CD1c-positive myeloid dendritic cell (primary cell): ENCODE results near the gene DENND4C.
"Not testable (repeated sequence)": the region's sequence is repeated elsewhere in the genome, so short reads cannot be mapped to it uniquely, and the experiment has no call there.

Experiments used
- DNase-seq: peaks from one replicate; pipeline ENCODE4 v3.0.0-alpha.2; 2016; ENCODE audit errors: extremely low spot score

DENND4C gene

DNA sequence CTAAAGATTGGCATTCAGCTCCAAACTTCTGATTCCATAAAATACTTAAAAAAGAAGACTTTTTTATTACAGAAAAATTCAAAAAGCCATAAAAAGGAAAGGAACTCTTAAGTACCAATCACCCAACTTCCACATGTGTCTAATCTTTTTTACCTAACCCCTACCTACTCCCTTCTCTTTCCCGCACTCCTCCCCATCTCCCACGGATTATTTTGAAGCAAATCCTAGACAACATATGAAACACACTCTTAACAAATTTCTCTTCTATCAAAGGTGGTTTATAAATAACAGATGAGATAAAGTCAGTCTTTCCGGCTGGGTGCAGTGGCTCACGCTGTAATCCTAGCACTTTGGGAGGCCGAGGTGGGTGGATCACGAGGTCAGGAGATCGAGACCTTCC, 5.9 kb upstream of the DENND4C start:
- no peak for DNase-seq

DNA sequence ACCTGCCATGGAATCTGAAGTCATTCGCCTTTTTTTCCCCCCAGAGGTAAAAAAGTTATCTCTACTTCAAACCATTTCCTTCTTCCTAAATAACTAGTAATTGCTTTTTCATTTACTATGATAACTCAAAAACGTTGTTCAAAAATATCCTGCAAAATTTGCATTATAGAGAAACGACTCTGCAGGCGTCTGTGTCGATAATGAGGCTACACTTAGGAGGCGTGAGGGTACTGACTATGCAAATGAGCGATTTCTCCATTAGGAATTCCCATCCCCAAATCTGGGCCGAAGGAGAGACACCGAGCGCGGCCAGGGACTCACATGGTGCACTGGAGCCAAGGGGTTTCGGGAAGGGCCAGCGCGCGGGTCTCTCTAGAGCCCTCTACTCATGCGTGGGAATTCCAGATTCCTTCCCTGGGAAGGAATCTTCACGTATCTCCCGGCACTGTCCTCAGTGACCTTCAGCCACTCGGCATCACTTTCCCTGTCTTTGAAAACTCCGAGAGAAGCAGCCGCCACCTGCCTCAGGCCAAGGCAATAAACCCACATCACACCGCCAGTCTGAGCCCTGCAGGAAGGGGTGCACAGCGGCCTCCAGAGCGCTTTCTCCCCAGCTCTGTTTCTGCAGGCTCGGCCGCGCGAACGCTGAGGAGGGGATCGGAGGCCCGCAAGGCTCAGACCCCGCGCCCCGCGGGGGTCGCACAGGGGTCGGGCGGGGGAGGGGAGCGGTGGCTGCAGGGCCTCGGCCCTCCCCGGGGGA, 718 bp upstream of the DENND4C start:
- no peak for DNase-seq

DNA sequence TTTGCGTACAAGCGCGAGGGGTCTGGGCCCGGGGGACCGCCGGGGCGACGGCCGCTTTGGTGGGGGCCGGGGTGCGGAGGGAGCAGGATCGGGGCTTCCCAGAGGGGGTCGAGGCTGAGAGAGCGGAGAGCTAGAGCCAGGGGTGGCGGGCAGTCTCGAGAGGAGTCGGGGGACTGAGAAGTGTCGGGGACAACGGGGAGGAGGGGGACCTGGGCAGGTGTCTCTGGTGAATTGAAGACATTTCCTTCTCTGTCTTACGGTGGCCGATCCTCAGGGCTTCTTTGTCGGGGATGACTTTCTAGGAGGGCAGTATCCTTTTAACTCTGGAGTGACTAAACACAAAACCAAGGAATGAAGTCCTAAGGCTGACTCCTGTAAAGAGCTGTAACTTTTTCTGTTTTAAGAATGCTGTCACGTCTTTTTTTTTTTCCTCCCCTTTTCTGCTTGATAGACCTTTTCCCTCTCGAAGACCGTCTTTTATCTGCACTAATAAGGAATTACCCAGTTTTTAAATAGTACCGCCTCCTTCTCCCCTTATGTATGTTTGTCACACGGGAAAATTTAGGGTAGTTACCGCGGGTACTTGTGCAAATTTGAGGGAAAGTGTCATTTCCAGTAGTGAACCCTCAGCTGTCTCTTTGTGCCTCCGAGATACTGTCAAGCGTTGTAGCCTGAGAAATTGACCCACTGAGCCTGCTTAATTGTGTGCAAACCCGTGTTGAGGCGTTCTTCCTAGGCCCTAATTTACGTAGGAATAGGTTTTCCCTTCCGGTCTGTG, 822 bp downstream of the DENND4C start:
- peak; percentile 49 for DNase-seq

DNA sequence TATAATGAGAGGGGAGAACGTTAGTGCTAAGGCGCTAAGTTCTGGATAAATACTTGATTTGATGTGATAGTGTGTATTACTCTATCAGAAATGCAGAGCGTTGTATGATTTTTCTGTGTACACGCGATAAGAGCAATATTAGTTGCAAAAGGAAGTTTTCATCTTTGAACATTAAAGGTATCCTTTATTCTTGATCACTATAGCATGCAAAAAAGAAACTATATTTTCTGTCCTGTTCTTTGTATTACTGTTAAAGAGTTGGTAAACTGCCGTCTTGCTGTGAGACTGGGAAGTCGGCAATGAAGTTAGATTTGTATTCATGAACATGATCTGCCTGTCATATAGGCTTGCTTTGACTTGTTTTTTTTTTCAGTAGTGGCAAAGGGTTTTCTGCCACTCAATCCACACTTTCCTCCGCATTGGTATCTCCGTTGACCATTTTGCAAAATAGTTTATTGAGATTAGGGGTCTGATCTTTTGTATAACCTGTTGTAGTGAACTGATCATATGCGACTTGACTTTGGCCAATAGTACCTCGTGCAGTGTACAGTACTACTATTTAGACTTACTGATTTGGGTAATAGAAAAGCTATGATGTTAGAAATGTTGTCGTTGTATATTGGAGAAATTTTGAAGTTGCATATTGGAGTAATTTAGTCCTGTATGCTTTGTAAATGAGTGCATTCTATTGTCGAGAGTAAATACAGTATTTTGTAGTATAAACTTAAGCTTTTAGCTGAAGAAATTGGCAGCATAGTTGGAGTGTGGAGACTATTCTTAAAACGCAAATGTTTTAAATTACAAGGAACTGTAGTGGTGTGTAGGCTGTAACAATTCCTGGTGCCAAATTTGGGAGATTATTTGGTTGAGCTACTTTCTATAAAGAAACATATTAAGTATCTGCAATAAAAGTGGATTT, 1.7 kb downstream of the DENND4C start:
- DNase-seq, result no peak

DNA sequence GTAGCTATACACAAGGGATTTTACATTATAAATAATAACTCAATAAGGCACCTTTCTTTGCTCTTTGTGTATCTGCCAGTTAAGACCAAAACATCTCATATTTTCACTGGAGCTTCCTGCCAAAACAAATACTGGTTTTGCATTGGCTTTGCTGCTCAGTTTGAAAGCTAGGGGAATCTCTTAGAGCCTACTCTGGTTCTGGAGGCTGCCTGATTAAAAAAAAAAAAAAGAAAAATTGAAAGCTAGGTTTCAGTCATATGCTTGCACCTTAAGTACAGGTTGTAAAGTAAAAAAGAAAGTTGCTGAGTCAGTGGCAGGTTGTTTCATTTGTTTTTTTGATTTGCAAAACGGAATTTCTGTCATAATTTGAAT, 2.3 kb downstream of the DENND4C start:
- DNase-seq, result no peak

DNA sequence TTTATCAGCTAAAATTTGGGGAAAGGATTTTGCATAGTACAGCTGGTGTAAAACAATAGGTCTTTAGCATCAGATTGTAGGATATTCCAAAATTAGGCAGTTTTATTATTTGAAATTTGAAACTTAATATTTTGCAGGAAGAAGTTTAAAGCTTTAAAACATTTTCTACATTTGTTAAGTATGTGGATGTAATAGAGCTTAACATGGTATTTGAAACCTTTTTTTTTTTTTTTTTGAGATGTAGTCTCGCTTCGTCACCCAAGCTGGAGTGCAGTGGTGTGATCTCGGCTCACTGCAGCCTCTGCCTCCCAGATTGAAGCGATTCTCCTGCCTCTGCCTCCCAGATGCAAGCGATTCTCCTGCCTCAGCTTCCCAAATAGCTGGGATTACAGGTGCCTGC, 2.9 kb downstream of the DENND4C start:
- no peak for DNase-seq

DNA sequence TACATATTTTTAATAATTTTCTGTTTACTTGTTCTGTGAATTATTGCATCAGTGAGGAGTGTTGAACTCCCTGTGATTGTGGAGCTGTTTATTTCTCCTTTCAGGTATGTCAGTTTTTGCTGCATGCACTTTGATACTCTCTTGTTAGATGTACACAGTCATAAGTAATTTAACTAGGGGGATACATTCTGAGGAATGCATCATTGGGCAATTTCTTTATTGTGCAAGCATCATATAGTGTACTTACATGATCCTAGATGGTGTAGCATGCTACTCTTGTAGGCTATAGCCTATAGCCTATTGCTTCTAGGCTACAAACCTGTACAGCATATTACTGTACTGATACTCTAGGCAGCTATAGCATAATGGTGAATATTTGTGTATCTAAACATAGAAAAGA, 9.5 kb downstream of the DENND4C start:
- no peak for DNase-seq

DNA sequence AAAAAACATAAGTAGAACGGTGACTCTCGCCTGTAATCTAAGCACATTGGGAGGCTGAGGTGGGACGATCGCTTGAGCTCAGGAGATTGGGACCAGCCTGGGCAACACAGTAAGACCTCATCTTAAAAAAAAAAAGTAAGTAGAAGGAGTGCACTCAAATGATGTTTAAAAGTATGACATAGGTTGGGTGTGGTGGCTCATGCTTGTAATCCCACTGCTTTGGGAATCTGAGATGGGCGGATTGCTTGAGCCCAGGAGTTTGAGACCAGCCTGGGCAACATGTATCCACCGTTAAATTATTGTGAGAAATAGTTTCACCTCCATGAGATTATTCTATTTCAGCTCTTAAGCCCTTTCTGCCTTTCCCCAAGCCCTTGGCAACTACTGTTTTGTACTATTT, 11.2 kb downstream of the DENND4C start:
- no peak for DNase-seq

DNA sequence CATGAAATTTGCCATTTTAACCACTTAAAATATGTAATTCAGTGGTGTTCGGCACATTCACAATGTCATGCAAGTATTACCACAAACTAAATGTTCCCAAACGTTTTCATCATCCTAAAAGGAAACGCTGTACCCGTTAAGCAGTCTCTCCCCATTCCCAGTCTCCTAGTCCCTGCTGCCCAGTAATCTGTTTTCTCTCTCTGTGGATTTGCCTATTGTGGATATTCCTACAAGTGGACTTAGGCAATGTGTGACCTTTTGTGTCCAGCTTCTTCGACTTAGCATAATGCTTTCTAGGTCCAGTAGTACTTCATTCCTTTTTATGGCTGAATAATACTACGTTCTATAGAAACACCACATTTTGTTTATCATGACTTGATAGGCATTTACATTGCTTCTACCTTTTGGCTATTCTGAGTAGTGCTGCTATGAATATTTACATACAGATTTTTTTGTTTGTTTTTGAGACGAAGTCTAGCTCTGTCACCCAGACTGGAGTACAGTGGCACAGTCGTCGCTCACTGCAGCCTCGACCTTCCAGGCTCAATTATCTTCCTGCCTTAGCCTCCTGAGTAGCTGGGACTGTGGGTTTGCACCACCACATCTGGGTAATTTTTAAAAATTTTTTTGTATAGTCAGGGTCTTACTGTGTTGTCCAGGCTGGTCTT, 13.0 kb downstream of the DENND4C start:
- DNase-seq, result no peak

DNA sequence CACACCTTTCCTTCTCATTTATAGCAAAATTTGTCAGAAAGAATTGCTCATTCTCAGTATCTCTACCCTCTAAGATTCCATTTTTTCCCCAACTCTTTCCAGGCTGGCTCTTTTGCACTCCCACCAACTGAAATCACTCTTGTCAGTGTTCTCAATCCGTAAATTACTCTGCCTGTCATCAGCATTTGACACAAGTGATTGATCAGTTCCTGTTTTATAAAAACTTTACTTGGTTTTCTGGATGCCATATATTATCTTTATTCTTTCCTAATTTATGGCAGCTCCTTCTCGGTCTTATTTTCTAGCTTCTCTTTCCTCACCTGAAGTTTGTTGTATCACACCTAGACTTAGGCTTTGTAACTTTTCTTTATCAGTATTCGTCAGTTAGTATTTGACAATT, 16.4 kb downstream of the DENND4C start:
- DNase-seq, result no peak

DNA sequence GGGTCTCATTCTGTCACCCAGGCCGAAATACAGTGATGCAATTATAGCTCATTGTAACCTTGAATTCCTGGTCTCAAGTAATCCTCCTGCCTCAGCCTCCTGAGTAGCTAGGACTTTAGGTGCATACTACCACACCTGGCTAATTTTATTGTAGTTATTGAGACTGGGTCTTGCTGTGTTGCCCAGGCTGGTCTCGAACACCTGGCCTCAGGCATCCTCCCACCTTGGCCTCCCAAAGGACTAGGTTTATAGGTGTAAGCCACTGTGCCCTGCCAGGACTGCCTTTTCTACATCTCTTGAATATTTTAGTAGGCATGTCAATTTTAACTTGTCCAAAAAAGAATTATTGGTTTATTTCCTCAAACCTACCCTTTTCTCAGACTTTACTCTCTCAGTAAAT, 16.9 kb downstream of the DENND4C start:
- no peak for DNase-seq

DNA sequence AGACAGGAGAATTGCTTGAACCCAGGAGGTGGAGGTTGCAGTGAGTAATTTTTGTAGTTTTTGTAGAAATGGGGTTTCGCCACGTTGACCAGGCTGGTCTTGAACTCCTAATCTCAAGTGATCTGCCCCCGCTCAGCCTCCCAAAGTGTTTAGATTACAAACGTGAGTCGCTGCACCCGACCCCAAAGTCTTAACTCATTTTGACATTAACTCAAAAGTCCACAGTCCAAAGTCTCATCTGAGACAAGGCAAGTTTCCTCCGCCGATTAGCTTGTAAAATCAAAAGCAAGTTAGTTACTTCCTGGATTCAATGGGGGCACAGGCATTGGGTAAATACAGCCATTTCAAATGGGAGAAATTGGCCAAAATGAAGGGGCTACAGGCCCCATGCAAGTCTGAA, 19.9 kb downstream of the DENND4C start:
- DNase-seq, result not testable (repeated sequence)

DNA sequence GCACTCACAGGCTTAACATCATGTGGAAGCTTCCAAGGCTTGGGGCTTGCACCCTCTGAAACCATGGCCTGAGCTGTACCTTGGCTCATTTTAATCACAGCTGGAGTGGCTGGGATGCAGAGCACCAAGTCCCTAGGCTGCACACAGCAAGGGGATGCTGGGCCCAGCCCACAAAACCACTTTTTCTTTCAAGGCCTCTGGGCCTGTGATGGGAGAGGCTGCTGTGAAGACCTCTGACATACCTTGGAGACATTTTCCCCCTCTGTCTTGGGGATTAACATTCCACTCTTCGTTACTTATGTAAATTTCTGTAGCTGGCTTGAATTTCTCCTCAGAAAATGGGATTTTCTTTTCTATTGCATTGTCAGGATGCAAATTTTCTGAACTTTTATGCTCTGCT, 20.7 kb downstream of the DENND4C start:
- not testable (repeated sequence) for DNase-seq

DNA sequence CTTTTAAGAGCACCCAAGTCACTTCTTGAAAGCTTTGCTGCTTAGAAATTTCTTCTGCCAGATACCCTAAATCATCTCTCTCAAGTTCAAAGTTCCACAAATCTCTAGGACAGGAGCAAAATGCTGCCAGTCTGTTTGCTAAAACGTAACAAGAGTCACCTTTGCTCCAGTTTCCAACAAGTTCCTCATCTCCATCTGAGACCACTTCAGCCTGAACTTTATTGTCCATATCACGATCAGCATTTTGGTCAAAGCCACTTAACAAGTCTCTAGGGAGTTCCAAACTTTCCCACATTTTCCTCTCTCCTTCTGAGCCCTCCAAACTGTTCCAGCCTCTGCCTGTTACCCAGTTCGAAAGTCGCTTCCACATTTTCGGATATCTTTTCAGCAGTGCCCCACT, 21.1 kb downstream of the DENND4C start:
- not testable (repeated sequence) for DNase-seq

DNA sequence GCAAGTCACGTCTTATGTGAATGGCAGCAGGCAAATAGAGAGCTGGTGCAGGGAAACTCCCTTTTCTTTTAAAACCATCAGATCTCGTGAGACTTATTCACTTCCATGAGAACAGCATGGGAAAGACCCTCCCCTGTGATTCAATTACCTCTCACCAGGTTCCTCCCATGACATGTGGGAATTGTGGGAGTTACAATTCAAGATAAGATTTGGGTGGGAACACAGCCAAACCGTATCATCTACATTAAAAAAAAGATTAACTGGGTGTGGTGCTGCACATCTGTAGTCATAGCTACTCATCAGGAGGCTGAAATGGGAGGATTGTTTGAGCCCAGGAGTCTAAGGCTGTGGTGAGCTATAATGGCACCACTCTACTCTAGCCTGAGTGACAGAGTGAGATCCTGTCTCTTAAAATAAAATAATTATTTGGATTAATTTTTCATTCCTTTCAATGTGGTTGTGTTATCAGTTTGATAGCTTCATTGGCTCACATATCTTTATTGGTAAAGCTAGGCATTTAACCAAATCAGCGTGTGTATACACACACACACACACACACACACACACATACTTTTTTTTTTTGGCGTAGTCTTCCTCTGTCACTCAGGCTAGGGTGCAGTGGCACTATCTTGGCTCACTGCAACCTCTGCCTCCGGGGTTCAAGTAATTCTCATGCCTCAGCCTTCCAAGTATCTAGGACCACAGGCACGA, 21.8 kb downstream of the DENND4C start:
- DNase-seq, result no peak

DNA sequence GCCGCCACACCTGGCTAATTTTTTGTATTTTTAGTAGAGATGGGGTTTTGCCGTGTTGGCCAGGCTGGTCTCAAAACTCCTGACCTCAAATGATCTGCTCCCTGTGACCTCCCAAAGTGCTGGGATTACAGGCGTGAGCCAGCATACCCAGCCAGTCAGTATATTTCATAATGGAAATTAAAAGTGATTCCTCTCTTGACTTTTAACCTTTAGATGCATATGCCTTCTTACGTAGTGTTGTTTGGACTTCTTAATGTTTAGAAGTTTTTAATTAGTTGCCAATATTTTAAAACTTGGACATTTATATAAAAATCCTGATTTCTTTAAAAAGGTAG, 22.4 kb downstream of the DENND4C start:
- DNase-seq, result no peak

DNA sequence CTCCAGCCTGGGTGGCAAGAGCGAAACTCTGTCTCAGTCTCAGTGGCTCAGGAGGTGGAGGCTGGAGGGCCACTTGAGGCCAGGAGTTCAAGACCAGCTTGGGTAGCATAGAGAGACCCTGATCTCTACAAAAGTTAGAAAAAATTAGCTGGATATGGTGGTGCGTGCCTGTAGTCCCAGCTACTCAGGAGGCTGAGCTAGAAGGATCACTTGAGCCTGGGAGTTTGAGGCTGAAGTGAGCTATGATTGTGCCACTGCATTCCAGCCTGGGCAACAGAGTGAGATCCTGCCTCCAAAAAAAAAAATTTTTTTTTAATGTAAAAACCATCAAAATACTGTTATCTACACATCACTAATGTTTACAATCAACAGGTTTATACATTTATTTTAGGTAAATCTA, 24.6 kb downstream of the DENND4C start:
- no peak for DNase-seq

DNA sequence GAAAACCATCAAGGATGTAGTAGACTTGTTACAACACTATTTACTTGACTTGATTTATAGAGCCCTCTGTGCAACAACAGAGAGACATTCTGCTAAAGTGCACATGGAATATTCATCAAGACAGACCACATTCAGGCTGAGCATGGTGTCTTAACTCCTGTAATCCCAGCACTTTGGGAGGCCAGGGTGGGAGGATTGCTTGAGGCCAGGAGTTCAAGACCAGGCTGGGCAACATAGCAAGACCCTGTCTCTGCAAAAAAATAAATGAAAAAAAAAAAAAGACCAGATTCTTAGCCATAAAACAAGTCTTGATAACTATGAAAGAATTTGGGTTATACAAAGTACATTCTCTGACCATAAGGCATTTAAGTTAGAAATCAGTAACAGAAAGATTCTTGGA, 25.3 kb downstream of the DENND4C start:
- DNase-seq, result no peak

DNA sequence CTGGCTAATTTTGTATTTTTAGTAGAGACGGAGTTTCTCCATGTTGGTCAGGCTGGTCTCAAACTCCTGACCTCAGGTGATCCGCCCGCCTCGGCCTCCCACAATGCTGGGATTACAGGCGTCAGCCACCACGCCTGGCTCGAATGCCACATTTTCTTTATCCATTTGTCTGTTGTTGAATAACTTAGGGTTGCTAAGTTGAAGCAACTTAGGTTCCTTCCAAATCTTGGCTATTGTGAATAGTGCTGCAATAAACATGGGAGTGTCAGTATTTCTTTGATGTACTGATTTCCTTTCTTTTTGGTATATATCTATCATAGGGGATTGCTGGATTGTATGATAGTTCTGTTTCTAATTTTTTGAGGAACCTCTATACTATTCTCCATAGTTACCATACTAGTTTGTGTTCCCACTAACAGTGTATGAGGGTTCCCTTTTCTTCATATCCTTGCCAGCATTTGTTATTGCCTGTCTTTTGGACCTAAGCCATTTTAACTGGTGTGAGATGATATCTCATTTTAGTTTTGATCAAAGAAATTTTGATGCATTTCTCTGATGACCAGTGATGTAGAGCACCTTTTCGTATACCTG, 29.3 kb downstream of the DENND4C start:
- peak; percentile 32 for DNase-seq

DNA sequence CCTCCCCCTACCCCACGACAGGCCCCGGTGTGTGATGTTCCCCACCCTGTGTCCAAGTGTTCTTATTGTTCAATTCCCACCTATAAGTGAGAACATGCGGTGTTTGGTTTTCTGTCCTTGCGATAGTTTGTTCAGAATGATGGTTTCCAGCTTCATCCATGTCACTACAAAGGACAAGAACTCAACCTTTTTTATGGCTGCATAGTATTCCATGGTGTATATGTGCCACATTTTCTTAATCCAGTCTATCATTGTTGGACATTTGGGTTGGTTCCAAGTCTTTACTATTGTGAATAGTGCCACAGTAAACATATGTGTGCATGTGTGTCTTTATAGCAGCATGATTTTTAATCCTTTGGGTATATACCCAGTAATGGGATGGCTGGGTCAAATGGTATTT, 35.1 kb downstream of the DENND4C start:
- DNase-seq, result not testable (repeated sequence)
